Tongue (tissue), 2 donors: ENCODE data around the gene PTPRT. TPM values are rescaled to one million over a fixed set of nuclear protein-coding genes. Genes with fewer than 3 reads are reported as not detected.

ENCODE experiments used
- DNase-seq: peaks from one replicate; pipeline ENCODE4 v3.0.0-alpha.2; 2015
- total RNA-seq: library from RNA; depleted of rRNA; stranded (reverse); fragments of >200 nt; gene quantifications from one replicate; pipeline ENCODE4 v1.2.3, GENCODE V29; 2014

PTPRT gene
- total RNA-seq, 1 donor from 2014 or later: 0.92 TPM

DNA sequence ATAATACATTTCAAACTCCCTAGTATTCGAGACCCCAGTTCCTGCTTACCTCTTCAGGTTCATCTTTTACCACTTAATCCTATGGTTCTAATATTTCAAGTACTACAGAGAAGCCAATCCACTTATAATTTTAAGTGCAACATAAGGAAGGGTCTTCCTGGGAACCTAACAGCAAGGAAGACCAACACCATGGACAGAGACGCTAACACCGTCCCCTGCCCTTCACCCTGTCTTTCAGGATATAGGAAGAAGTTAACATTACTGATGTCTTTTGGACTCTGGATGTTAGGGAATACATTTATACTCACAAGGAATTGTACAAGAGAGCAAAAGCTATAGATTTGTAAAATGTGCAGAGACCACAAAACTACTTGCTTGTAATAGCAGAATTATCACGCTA, 1006.6 kb downstream of the PTPRT start:
- DNase-seq: no peak

DNA sequence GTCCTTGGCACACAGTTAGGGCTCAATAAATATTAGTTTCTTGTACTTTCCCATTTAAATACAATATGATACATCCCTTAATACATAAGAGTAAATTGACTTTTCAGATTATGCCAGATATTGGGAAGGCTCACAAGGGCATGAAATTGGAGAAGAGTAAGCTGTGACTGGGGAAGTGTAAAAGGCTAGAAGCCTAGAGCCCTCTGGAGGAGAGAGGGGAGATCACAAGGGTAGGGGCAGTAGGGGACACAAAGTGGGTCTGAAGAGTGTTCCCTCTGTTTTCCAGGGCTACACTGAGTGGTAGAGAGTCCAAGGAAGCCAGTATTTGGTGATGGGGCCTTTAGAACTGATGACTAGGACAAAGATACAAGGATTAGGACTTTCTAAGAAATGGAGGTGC, 1008.6 kb downstream of the PTPRT start:
- no peak for DNase-seq

DNA sequence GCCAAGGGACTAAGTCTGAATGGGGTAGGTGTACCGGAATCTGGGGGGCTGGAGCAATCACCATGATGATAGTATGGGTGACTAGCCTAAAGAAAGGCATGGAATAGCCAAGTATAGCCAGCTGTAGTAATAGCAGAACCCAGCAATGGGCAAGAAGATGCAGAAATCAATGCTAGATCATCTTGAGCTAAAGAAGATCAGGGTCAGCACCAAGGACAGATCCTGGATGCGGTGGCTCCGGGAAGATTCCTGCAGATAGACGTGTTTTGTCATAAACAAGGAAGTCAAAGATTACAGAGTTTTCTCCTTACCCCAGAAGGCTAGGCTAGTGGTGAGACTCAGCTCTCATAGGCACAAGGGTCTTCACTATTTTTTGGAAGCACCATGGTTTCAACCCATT, 1009.9 kb downstream of the PTPRT start:
- peak; percentile 59 for DNase-seq

- no peak for DNase-seq
Observed at GRCh38 chr20:42173440-42173839, 1016.3 kb downstream of the PTPRT start.

DNA sequence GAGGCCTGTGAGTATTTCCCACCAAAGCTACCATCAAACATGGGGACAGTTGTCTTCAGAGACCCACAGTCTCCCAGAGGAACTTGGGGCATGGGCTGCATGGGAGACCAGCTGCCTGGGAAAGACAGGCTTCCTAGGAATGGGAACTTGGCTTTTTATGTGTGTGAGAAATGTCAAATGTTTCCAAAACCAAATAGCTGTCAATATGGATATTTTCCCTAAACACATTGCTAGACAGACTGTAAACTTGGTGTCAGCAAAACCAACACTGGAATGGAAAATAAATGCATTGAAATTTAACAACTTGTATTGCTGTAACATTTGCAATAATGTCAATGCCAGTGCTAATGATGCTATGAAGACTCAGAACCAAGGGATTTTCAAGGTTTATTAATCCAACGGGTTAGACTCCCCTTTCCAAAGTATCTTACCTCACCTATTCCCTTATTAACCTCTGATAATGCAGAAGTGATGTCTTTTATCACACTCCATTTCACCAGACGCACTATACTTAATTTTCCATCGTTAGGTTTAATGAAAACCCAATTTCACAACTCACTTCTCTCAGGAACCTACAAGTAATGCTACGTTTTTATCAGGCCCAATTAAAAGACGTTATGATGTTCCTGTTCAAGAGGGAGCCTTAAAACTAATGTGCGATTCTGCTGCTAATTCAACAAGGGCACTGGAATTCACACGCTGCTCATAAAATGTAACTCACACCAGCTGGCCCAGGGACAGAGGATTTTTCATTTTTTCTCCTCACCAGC, 1025.4 kb downstream of the PTPRT start:
- no peak for DNase-seq

DNA sequence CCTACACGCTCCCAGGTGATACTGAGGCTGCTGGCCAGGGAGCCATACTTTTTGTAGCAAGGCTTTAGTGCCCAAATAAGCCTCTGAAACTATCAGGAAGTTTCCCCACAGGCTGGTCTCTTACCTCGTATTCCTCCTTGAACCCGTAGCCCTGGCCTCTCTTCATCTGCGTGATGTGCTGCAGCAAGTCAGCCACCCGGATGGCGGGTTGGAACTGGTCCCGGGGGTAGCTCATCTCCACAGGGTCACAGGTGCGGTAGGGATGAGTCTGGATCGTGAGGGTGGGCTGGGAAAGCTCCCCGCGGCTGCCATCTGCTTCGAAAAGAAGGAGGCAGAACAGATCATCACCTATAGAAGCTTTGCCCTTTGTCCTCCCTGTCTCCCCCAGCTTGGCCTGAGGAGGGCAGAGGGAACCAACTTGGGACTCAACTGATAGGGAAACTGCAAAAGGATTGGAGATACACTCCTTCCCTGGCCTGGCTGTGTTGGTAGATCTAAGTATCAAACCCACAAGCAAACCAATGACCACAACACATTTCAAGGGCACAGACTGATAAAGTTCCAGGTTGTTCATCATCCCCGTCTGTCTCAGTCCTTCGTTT, 1028.4 kb downstream of the PTPRT start:
- no peak for DNase-seq

DNA sequence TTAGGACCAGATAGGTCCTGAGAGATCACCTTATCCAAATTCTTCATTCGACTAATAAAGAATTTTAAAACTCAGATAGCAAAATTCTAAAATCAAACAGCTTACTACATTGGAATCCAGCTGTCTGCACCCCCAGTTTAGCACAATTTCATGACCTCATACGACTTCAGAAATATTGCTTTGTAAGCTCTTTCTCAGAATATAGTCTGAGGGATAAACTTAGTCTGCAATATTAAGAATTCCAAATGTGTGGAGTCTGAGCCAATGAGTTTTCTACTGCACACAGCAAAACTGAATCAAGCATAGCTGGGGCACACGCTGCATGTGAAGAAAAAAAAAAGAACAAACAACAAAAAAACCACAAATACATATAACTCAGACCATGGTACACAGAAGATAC, 1029.9 kb downstream of the PTPRT start:
- DNase-seq: no peak

DNA sequence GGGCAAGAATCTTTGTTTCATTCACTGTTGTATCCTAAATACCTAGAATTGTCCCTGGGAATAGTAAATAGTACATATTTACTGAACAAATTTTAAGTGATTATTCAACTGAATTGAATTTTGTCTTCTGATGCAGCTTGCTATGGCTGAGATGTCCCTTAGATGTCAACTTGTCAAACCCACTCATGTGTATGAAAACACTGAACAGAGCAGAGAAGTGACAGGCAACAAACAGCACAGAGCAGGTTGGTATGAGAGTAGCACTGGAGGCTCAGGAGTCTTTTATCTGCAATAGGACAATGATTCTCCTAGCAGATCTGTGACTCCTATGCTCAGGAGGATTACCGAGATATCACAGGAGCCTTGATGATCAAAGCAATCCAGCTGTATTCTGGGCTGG, 1031.4 kb downstream of the PTPRT start:
- no peak for DNase-seq

DNA sequence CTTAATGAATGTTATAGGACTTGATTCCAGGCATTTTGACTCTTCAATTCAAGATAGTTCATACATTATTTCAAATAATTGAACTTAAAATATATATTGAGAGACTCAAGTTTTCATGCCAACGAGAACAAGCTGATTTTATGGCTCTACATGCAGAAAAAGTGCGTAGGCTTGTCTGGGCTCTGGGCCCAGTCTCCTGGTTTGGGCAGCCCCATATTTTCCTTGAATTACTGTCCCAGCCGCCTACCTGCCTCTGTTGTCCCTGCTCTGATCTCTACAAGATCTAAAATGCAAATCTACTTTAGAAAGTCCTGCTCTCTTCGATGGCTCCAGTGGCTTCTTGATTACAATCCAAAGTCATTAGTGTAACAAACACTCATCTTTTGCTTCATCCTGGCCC, 1034.1 kb downstream of the PTPRT start:
- no peak for DNase-seq

DNA sequence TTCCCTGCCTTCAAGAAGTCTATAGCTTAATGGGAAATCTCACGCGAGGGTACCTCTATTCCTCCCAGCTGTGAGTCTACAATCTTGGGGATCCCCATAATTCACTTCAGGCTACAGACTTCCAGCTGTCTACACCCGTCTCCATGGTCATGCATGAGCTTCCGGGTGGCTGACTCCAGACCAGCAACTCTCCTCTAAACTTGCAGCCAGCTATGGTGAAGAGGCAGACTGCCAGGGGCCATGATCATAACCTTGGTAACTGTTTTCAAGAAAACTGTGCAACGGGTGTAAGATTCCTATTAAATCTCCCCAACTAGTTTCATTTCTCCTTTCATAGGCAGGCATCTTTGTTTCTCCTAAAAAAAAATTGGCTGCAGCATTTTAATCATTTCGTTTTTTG, 1037.1 kb downstream of the PTPRT start:
- no peak for DNase-seq

GRCh38 chr20:42150230-42150629, 1039.5 kb downstream of the PTPRT start:
- DNase-seq: no peak

DNA sequence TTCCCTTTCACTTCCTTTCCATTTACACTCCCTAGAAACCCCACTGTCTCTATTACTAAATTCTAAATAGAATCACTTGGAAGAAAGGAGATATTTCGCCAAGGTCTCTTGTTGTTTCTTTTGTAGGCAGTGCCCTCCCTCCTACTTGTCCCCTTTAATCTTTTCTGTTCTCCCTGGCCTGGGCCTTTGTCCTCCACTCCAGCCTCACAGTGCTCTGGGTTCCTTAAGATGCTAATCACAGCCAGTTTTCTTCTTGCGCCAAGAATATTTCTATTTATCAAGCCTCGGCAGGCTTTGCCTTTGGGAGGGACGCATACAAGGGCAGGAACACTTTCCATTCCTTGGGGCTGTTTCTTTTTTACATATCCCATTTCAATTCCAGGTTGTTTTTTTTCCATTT, 1051.0 kb downstream of the PTPRT start:
- DNase-seq: no peak

GRCh38 chr20:42134265-42135098, 1055.2 kb downstream of the PTPRT start:
- no peak for DNase-seq

DNA sequence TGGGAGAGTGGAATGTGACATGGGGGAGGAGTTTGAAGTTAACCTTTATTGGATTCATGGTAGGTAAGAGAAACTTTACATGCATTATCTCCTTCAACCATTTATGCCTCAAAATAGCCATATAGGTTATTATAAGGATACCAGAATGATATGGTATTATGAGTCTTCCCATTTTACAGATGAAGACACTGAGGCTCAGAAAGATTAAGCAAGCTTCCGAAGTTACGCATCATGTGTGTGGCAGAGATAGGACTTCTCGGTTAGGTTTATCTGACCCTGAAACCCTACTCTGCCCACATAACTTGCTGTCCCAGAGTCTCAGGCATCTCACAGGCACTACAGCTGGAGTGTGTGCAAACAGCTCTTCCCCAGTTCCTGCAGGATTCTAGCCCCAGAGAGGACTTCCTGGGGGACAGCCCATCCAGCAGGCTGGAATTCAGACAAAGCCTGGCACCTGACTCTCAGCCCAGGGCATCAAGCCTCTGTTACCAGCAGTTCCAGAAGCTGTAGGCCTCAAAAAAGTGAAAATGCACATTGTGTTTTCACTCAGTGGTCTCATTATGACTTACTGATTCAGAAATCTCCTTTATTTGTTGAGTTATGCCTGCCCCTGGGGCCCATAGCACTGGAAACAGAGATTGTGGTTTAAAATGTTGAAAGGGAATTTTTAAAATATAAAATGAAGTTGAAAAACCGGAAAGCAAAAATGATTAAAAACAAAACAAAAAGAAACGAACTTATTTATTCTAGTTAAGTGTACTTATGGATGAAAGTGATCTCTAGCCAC, 1058.7 kb downstream of the PTPRT start:
- DNase-seq: no peak

DNA sequence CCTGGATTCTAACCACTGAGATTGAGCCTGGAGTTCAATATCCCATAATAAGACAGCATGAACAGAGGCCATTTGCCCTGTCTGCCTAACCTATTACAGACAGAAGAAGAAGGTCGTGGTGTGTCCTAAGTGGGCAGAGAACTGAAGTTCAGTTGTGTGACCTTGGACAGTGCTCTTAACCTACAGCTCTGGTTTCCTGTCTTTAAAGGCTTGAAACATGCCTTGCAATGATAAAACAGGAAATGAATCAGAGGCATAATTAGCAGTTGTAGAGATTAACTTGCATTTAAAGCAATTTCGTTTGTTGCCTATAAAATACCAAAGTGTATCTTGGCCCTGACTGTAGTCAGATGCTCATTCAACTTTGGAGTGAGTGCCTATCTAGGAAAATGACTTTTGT, 1064.3 kb downstream of the PTPRT start:
- no peak for DNase-seq

- peak; percentile 4 for DNase-seq
Observed at GRCh38 chr20:42123981-42124473, 1065.7 kb downstream of the PTPRT start.

DNA sequence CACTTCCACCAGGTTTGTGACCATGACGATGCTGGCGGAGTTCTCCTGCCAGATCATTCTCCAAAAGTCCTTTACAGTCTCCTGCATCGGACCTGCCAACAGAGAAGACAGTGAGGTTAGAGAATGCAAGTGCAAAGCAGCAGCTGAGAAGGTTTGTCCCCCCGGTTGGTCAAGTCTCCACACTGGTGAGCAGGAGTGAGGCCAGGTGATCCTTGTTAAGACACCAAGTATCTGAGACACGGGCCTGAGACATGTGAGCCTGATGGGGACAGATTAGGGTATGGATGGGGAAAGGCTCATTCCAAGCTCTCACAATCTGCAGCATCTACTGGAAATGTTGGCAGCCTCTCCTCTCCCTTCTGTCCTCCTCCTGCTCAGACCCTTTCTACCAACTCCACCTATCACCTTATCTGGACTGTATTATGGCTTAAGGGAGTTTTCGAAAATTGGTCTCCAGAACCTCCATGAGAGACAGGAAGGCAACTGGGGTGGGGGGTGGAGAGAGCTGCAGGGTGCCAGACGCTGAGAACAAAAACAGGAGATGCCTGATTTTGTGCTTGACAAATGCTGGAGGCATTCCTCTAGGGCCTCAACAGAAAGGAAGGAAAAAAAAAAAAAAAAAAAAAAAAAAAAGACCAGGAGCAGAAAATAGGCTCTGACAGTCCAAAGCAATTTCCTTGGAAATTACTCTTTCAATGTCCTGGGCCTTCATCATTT, 1071.1 kb downstream of the PTPRT start:
- DNase-seq: no peak

DNA sequence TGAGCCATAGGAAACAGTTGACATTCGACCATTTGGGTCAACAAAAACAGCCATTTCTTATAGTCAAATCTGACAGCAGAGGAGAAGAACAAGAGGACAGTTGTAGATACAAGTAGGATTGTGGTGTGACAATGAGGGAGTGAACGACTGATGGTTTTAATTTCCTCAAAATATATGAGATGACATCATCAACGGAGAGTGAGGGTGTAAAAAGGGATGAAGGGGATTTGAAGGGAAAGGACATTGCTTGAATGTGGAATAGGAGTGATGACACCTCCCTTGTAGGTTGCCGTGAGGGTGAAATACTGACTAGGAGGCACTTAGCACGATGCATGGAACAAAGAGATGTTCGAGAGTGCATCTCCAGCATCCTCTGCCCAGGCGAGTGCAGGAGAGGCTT, 1071.7 kb downstream of the PTPRT start:
- DNase-seq: no peak

DNA sequence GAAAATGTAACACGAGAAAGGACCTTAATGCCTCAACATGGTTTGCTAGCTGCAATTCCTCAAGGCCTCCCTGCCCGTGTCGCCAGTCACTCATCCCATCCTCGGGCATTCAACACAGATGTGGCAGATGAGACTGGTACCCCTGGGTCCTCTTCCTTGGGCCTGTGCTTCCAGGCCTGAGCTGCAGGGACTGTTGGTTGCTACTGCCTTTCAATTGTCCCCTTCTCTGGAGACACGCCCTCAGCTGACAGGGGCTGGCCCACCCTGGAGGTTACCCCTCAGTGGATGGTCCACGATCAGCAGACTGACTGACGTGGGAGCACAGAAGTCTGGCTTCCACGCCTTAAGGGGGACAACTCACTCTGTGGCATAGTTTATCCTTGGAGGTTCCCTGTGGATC, 1076.5 kb downstream of the PTPRT start:
- no peak for DNase-seq

DNA sequence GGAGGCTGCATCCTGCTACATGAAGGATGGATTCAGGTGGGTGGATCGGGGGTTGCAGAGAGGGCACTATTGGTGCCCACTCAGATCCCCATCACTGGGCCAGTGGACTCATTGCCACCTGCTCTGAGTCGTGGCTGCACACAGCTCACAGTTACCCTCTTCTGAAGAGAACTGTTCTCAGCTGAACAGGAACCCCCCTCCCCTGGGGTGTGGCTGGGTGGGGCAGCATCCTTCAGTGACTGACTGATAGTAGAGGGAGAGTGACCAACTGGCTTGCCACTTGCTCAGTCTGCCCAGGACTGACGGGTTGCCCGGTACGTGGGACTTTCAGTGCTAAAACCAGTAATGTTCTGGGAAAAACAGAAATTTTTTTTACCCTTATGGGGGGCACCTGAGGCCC, 1077.5 kb downstream of the PTPRT start:
- no peak for DNase-seq

GRCh38 chr20:42111349-42111748, 1078.4 kb downstream of the PTPRT start:
- DNase-seq: no peak

GRCh38 chr20:42110301-42110700, 1079.4 kb downstream of the PTPRT start:
- DNase-seq: no peak
